Urinary bladder (tissue), 4 donors: Measurements from ENCODE around the gene KMT2E. TPM values are rescaled to one million over a fixed set of nuclear protein-coding genes. Genes with fewer than 3 reads are reported as not detected.
"Not testable (repeated sequence)": the region's sequence is repeated elsewhere in the genome, so short reads cannot be mapped to it uniquely, and the experiment has no call there.

Source experiments
- DNase-seq: peaks from one replicate; pipeline ENCODE4 v3.0.0-alpha.2; 2015; ENCODE audit errors: extremely low spot score
- H3K27ac ChIP-seq: one replicate; pipeline ENCODE4 v1.5.1; 2013; ENCODE audit warnings: low read depth, mild to moderate bottlenecking, moderate library complexity
- H3K36me3 ChIP-seq: one replicate; pipeline ENCODE4 v1.6.1; 2013; ENCODE audit warnings: mild to moderate bottlenecking, moderate library complexity; ENCODE audit not compliant: insufficient read depth
- H3K4me1 ChIP-seq: one replicate; pipeline ENCODE4 v1.6.1; 2013; ENCODE audit warnings: mild to moderate bottlenecking, moderate library complexity; ENCODE audit not compliant: insufficient read depth
- H3K4me3 ChIP-seq: one replicate; pipeline ENCODE4 v1.5.1; 2013; ENCODE audit warnings: low read depth, low read length
- WGBS: extraction: QIAGEN DNeasy Blood & Tissue Kit; methylation state at CpG from one replicate; pipeline ENCODE4 v1.1.7; 2013; 5-methylcytosine and 5-hydroxymethylcytosine counted together
- polyA plus RNA-seq: library from polyadenylated mRNA; stranded (reverse); fragments of 200-250 nt; gene quantifications from one replicate; pipeline ENCODE4 v1.2.3, GENCODE V29; 2013
- total RNA-seq: library from RNA; depleted of rRNA; stranded (reverse); fragments of >200 nt; gene quantifications from one replicate; pipeline ENCODE4 v1.2.3, GENCODE V29; 2014
- donor health status: healthy with polysubstance abuse.
- donor health status: healthy.

Gene KMT2E
- total and polyA plus RNA-seq, 2 donors: 43.1 to 198 TPM

GRCh38 chr7:105036217-105037168, 22.5 kb downstream of the KMT2E start:
- Histone ChIP-seq H3K27ac (no peak overlapping the region), H3K4me3 (no peak overlapping the region), H3K4me1 (no peaks in the 10 kb centered on the region), H3K36me3 (no peaks in the 10 kb centered on the region)
- 67% methylated on average over 5 of the region's 5 CpGs for WGBS
- DNase-seq: no peak

GRCh38 chr7:105037319-105037718, 23.3 kb downstream of the KMT2E start:
- WGBS: 52% methylated on average over 2 of the region's 2 CpGs
- DNase-seq: no peak
- no peak overlapping the region for H3K27ac ChIP-seq
- H3K36me3 ChIP-seq: no peaks in the 10 kb centered on the region
- H3K4me3 ChIP-seq: no peak overlapping the region
- no peaks in the 10 kb centered on the region for H3K4me1 ChIP-seq

DNA sequence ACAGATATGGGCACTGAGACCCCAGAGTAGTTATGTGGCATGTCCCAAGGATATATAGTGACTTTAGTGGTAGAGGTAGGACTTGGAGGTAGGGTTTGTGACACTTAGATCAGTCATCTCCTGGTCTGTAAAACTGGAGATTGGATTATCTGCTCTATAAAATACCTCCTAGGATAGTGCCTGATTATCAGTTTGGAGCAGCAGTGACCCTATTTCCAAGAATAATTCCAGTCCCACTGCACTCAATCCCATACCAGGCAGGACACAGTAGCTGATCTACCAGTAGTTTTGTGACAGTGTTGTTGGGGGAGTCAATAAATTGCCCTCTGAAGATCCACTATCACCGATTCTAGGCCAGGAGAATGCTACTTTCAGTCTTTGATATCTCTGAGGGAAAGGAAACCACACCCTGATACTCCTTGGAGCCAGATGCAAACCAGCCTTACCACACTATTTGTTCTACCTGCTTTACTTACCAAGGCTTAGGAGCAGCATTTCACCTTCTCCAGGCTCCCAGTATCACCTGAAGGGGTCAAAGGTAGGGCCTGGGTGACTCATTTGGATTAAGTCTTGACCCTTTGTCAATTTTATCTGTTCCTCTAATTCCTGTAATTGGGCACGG, 30.6 kb downstream of the KMT2E start:
- Histone ChIP-seq H3K27ac (no peak overlapping the region), H3K4me1 (no peaks in the 10 kb centered on the region), H3K36me3 (peaks cover 3% of the 10 kb centered on the region), H3K4me3 (no peak overlapping the region)
- DNase-seq: no peak
- WGBS: 81% methylated on average over 2 of the region's 2 CpGs

GRCh38 chr7:105046414-105046813, 32.4 kb downstream of the KMT2E start:
- H3K27ac ChIP-seq: no peak overlapping the region
- no peaks in the 10 kb centered on the region for H3K4me1 ChIP-seq
- WGBS: 30% methylated on average over 1 of the region's 1 CpG
- DNase-seq: no peak
- H3K4me3 ChIP-seq: no peak overlapping the region
- H3K36me3 ChIP-seq: peaks cover 3% of the 10 kb centered on the region

DNA sequence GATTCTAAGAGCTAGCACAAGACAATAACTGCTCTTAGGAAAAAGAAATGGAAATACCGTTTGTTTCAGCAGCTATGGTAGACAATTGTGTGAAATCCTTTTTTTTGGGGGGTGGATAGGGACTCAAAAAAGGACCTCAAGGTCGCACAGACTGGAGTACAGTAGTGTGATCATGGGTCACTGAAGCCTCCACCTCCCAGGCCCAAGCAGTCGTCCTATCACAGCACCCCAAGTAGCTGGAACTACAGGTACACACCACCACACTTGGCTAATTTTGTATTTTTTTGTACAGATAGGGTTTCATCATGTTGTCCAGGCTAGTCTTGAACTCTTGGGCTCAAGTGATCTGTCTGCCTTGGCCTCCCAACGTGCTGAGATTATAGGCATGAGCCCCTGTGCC, 33.9 kb downstream of the KMT2E start:
- Histone ChIP-seq H3K4me3 (no peak overlapping the region), H3K27ac (no peak overlapping the region), H3K36me3 (peaks cover 5% of the 10 kb centered on the region), H3K4me1 (no peaks in the 10 kb centered on the region)
- no peak for DNase-seq
- WGBS: 78% methylated on average over 4 of the region's 4 CpGs

DNA sequence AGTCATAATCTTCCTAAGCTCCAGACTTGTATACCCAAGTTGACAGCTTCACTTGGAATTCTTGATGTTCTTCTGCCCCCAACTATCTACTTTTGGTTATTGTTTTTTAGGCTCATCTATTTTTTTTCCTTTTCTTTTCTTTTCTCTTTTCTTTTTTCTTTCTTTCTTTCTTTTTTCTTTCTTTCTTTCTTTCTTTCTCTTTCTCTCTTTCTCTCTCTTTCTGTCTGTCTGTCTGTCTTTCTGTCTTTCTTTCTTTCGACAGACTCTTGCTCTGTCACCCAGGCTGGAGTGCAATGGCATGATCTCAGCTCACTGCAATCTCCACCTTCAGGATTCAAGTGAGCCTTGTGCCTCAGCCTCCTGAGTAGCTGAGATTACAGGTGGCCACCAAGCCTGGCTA, 36.5 kb downstream of the KMT2E start:
- 96% methylated on average over 1 of the region's 1 CpG for WGBS
- DNase-seq: no peak
- Histone ChIP-seq H3K27ac (no peak overlapping the region), H3K4me3 (no peak overlapping the region), H3K36me3 (peaks cover 2% of the 10 kb centered on the region), H3K4me1 (no peaks in the 10 kb centered on the region)

DNA sequence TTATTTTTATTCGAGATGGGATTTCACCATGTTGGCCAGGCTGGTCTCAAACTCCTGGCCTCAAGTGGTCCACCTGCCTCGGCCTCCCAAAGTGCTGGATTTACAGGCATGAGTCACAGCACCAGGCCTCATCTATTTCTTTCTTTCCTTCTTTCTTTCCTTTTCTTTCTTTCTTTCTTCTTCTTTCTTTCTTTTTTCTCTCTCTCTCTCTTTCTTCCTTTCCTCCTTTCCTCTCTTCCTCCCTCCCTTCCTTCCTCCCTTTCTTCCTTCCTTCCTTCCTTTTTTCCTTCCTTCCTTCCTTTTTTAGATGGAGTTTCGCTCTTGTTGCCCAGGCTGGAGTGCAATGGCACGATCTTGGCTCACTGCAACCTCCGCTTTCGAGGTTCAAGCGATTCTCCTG, 36.9 kb downstream of the KMT2E start:
- H3K4me1 ChIP-seq, H3K4me3 ChIP-seq, H3K27ac ChIP-seq, DNase-seq, H3K36me3 ChIP-seq: not testable (repeated sequence)
- WGBS: 98% methylated on average over 7 of the region's 7 CpGs

GRCh38 chr7:105055084-105055483, 41.1 kb downstream of the KMT2E start:
- 93% methylated on average over 2 of the region's 2 CpGs for WGBS
- Histone ChIP-seq H3K36me3 (peaks cover 2% of the 10 kb centered on the region), H3K4me1 (no peaks in the 10 kb centered on the region), H3K27ac (no peak overlapping the region), H3K4me3 (no peak overlapping the region)
- DNase-seq: no peak

DNA sequence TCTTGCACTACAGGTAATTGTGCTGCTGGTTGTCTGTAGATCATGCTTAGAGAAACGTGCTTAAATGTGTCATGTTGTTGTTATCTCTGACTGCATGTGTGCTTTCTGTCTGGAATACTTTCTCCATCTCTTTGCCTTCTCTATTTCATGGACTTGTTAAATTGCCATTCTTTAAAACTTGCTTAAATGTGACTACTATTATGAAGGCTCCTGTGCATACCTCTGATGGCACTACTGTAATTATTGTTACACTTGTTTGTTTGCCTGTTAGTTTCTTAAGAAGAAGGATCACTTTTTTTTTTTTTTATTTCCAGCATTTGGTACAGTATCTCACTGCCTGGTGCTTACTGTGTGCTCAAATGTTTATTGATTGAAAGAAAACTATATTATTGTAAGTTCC, 41.6 kb downstream of the KMT2E start:
- Histone ChIP-seq H3K4me1 (no peaks in the 10 kb centered on the region), H3K4me3 (no peak overlapping the region), H3K27ac (no peak overlapping the region), H3K36me3 (peaks cover 2% of the 10 kb centered on the region)
- WGBS: 25% methylated on average over 1 of the region's 1 CpG
- DNase-seq: no peak

- Histone ChIP-seq H3K4me3 (no peak overlapping the region), H3K27ac (no peak overlapping the region), H3K36me3 (no peaks in the 10 kb centered on the region), H3K4me1 (no peaks in the 10 kb centered on the region)
- WGBS: 87% methylated on average over 4 of the region's 4 CpGs
- DNase-seq: no peak
These were observed 43.5 kb downstream of the KMT2E start for GRCh38 chr7:105057472-105057871.

- no peak for DNase-seq
- 93% methylated on average over 4 of the region's 4 CpGs for WGBS
- H3K4me1 ChIP-seq: no peaks in the 10 kb centered on the region
- H3K36me3 ChIP-seq: no peaks in the 10 kb centered on the region
- no peak overlapping the region for H3K27ac ChIP-seq
- H3K4me3 ChIP-seq: no peak overlapping the region
These were observed 46.4 kb downstream of the KMT2E start for GRCh38 chr7:105060437-105060836.

DNA sequence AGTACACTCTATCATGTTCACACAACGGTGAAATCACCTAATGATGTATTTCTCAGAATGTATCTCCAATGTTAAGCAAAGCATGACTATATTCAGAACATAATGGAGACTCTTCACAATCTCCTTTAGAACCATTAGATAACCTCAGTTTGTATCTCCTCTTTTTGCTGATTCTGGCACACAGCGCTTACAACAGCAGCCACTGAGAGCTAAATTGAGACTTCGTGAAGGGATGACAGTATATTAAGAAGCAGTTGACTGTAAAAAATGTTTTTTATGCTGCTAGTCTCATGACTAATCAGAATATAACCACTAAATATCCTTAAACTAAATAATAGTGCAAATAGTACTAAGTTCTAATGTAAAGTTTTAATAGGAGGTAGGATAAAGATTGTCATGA, 46.9 kb downstream of the KMT2E start:
- DNase-seq: no peak
- H3K27ac ChIP-seq: no peak overlapping the region
- no peaks in the 10 kb centered on the region for H3K4me1 ChIP-seq
- H3K36me3 ChIP-seq: no peaks in the 10 kb centered on the region
- no peak overlapping the region for H3K4me3 ChIP-seq
- WGBS: 74% methylated on average over 3 of the region's 3 CpGs

GRCh38 chr7:105065104-105065503, 51.1 kb downstream of the KMT2E start:
- H3K27ac ChIP-seq: no peak overlapping the region
- H3K4me1 ChIP-seq: no peaks in the 10 kb centered on the region
- WGBS: 77% methylated on average over 1 of the region's 1 CpG
- DNase-seq: no peak
- no peak overlapping the region for H3K4me3 ChIP-seq
- H3K36me3 ChIP-seq: peaks cover 2% of the 10 kb centered on the region

GRCh38 chr7:105067691-105068090, 53.7 kb downstream of the KMT2E start:
- H3K4me3 ChIP-seq: no peak overlapping the region
- no peak for DNase-seq
- no peak overlapping the region for H3K27ac ChIP-seq
- WGBS: 96% methylated on average over 5 of the region's 5 CpGs
- H3K36me3 ChIP-seq: peaks cover 2% of the 10 kb centered on the region
- no peaks in the 10 kb centered on the region for H3K4me1 ChIP-seq
